Measurements from ENCODE around the gene MYT1.

Gene MYT1

DNA sequence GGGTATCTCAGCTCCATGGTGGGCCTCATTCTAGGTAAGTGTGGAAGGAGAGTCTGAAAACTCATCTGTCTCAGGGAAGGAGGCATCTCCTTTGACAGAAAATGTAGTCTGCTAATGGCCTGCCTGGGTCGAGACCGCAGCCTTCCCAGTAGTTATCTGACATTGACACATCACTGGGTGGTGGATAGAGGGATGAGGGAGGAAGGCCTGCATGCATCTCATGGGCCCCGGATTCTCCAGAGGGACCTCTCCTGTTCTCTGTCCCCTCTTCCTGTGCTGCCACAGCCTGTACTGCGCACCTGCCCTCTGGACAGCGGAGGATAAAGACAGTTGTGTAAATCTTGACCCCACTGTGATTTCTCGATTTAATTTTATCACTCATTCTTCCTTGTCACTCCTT is 96.0 kb downstream of the MYT1 start:
- no peak overlapping the region for H3K4me2 ChIP-seq (ENCODE audit: low read depth, low read length)
- no peaks in the 10 kb centered on the region for H3K36me3 ChIP-seq (replicated peaks; ENCODE audit: insufficient read depth, low read length)
- H3K9me3 ChIP-seq (replicated peaks; ENCODE audit: insufficient read depth, low read length) = no peaks in the 10 kb centered on the region
- no peak for DNase-seq
- no peak overlapping the region for H3K27ac ChIP-seq (ENCODE audit: low read length)
- no peaks in the 10 kb centered on the region for H3K27me3 ChIP-seq (replicated peaks; ENCODE audit: insufficient read depth, low read length)
- H3K9ac ChIP-seq (ENCODE audit: low read length) = no peak overlapping the region
- no peaks in the 10 kb centered on the region for H4K20me1 ChIP-seq (ENCODE audit: insufficient read depth, low read length)
- no peaks in the 10 kb centered on the region for H3F3A ChIP-seq (ENCODE audit: insufficient read depth, low read length)
- TF ChIP-seq EZH2phosphoT487 (IDR thresholded peaks at IDR 0.05; ENCODE audit: low read length) = no peak
- H3K79me2 ChIP-seq (ENCODE audit: low read length) = peaks cover 32% of the 10 kb centered on the region
- no peak overlapping the region for H3K4me3 ChIP-seq (ENCODE audit: low read length)
- H2AFZ ChIP-seq (ENCODE audit: low read length) = no peak overlapping the region
- H3K4me1 ChIP-seq (ENCODE audit: low read length) = peaks cover 5% of the 10 kb centered on the region
- no peaks in the 10 kb centered on the region for H3K9me2 ChIP-seq (replicated peaks; ENCODE audit: insufficient read depth, low read length)

DNA sequence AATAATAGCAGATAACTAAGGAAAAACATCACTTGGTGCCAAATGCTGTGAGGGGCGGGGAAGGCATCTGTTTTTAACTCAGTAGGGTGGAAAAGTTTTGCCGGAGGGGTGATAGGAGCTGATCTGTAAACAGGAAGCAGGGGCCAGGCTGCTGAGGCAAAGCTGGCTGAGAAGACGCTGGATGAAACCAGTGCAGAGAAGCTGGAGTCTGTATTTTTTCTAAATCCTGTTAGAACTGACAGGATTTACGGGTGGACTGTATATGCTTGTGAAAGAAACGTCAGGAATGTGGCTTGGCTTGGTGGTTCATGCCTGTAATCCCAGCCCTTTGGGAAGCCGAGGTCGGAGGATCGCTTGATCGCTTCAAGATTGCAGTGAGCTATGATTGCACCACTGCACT is 96.9 kb downstream of the MYT1 start:
- Histone ChIP-seq H3K9me2 (replicated peaks; ENCODE audit: insufficient read depth, low read length) (no peaks in the 10 kb centered on the region), H3K36me3 (replicated peaks; ENCODE audit: insufficient read depth, low read length) (no peaks in the 10 kb centered on the region), H3K79me2 (ENCODE audit: low read length) (peaks cover 28% of the 10 kb centered on the region), H3K9me3 (replicated peaks; ENCODE audit: insufficient read depth, low read length) (no peaks in the 10 kb centered on the region), H3K9ac (ENCODE audit: low read length) (no peak overlapping the region), H2AFZ (ENCODE audit: low read length) (no peak overlapping the region), H3K4me2 (ENCODE audit: low read depth, low read length) (no peak overlapping the region), H3F3A (ENCODE audit: insufficient read depth, low read length) (no peaks in the 10 kb centered on the region), H3K4me1 (ENCODE audit: low read length) (peaks cover 5% of the 10 kb centered on the region), H4K20me1 (ENCODE audit: insufficient read depth, low read length) (no peaks in the 10 kb centered on the region), H3K27ac (ENCODE audit: low read length) (no peak overlapping the region), H3K4me3 (ENCODE audit: low read length) (no peak overlapping the region), H3K27me3 (replicated peaks; ENCODE audit: insufficient read depth, low read length) (no peaks in the 10 kb centered on the region)
- no peak for DNase-seq
- TF ChIP-seq EZH2 (optimal IDR thresholded peaks at IDR 0.05; ENCODE audit: low read depth, low read length) = no peak

DNA sequence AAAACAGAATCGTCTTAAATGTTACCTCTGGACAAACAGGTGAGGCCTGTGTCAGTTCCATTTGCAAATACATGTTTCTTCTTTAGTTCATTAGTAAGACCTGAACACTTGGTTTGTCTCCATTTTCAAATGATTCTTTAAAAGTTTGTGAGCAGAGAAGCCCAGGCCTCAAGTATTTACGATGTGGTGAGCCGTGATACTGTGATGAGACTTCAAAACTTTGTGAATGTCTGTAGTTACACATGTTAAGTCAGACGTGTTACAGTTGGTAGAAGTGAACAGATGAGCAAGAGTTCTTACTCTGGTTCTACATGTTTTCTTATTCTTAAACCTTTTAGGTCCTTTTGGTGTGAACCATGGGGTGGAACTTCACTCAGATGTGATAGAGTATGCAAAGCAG is 99.8 kb downstream of the MYT1 start:
- no peak for DNase-seq
- no peaks in the 10 kb centered on the region for H3K27me3 ChIP-seq (replicated peaks; ENCODE audit: insufficient read depth, low read length)
- H3K79me2 ChIP-seq (ENCODE audit: low read length) = 0 out of 2 replicates have a peak, but pooled peaks cover under 1% of the 10 kb centered on the region
- no peaks in the 10 kb centered on the region for H3K9me2 ChIP-seq (replicated peaks; ENCODE audit: insufficient read depth, low read length)
- no peak overlapping the region for H3K4me2 ChIP-seq (ENCODE audit: low read depth, low read length)
- no peaks in the 10 kb centered on the region for H3K9me3 ChIP-seq (replicated peaks; ENCODE audit: insufficient read depth, low read length)
- H2AFZ ChIP-seq (ENCODE audit: low read length) = no peak overlapping the region
- H3K4me1 ChIP-seq (ENCODE audit: low read length) = no peaks in the 10 kb centered on the region
- H3K4me3 ChIP-seq (ENCODE audit: low read length) = no peak overlapping the region
- H3K36me3 ChIP-seq (replicated peaks; ENCODE audit: insufficient read depth, low read length) = no peaks in the 10 kb centered on the region
- no peak for TF ChIP-seq EZH2phosphoT487 (IDR thresholded peaks at IDR 0.05; ENCODE audit: low read length)
- TF ChIP-seq, protein P1, sequence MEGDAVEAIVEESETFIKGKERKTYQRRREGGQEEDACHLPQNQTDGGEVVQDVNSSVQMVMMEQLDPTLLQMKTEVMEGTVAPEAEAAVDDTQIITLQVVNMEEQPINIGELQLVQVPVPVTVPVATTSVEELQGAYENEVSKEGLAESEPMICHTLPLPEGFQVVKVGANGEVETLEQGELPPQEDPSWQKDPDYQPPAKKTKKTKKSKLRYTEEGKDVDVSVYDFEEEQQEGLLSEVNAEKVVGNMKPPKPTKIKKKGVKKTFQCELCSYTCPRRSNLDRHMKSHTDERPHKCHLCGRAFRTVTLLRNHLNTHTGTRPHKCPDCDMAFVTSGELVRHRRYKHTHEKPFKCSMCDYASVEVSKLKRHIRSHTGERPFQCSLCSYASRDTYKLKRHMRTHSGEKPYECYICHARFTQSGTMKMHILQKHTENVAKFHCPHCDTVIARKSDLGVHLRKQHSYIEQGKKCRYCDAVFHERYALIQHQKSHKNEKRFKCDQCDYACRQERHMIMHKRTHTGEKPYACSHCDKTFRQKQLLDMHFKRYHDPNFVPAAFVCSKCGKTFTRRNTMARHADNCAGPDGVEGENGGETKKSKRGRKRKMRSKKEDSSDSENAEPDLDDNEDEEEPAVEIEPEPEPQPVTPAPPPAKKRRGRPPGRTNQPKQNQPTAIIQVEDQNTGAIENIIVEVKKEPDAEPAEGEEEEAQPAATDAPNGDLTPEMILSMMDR (IDR thresholded peaks at IDR 0.05; ENCODE audit: low read length) = no peak
- H4K20me1 ChIP-seq (ENCODE audit: insufficient read depth, low read length) = no peaks in the 10 kb centered on the region
- H3F3A ChIP-seq (ENCODE audit: insufficient read depth, low read length) = no peaks in the 10 kb centered on the region
- H3K9ac ChIP-seq (ENCODE audit: low read length) = no peak overlapping the region
- no peak overlapping the region for H3K27ac ChIP-seq (ENCODE audit: low read length)

DNA sequence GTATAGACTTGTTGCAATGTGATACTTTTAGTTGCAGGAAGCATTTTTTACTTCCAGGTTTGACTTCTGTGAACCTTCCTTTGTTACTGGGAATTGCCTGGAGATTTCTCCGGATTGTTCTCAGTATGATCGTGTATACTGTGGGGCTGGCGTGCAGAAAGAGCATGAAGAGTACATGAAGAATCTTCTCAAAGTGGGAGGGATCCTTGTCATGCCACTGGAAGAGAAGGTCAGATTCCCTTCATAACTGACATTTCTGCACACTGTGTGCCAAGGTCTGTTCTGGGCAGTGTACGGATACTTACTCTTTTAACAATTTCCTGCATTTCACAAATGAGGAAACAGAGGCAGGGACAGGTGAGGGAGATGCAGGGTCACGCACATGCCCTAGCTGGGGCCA is 100.9 kb downstream of the MYT1 start:
- no peaks in the 10 kb centered on the region for H3K4me1 ChIP-seq (ENCODE audit: low read length)
- H3K4me3 ChIP-seq (ENCODE audit: low read length) = no peak overlapping the region
- no peaks in the 10 kb centered on the region for H3K79me2 ChIP-seq (ENCODE audit: low read length)
- no peaks in the 10 kb centered on the region for H4K20me1 ChIP-seq (ENCODE audit: insufficient read depth, low read length)
- H2AFZ ChIP-seq (ENCODE audit: low read length) = no peak overlapping the region
- no peaks in the 10 kb centered on the region for H3K9me3 ChIP-seq (replicated peaks; ENCODE audit: insufficient read depth, low read length)
- H3K4me2 ChIP-seq (ENCODE audit: low read depth, low read length) = no peak overlapping the region
- no peak overlapping the region for H3K9ac ChIP-seq (ENCODE audit: low read length)
- no peak overlapping the region for H3K27ac ChIP-seq (ENCODE audit: low read length)
- no peak for DNase-seq
- TF ChIP-seq, protein P1 (IDR thresholded peaks at IDR 0.05; ENCODE audit: low read length) = no peak
- no peaks in the 10 kb centered on the region for H3K27me3 ChIP-seq (replicated peaks; ENCODE audit: insufficient read depth, low read length)
- H3F3A ChIP-seq (ENCODE audit: insufficient read depth, low read length) = no peaks in the 10 kb centered on the region
- no peaks in the 10 kb centered on the region for H3K36me3 ChIP-seq (replicated peaks; ENCODE audit: insufficient read depth, low read length)
- H3K9me2 ChIP-seq (replicated peaks; ENCODE audit: insufficient read depth, low read length) = no peaks in the 10 kb centered on the region
